CD4-positive, alpha-beta T cell (primary cell): Measurements from ENCODE around the gene UBALD2. TPM values are rescaled to one million over a fixed set of nuclear protein-coding genes. Genes with fewer than 3 reads are reported as not detected.

Source experiments
- ATAC-seq: fragments of 200-7000 bp; cut with Tn5 transposase; one replicate; pipeline ENCODE4 v1.10.0; 2022; ENCODE audit warnings: mild to moderate bottlenecking; ENCODE audit not compliant: poor library complexity
- CTCF ChIA-PET: fragments of 350-600 bp; sonication (Branson Sonifier 250); formaldehyde crosslinking; loops from one replicate; lab custom pipeline; 2021; ENCODE audit warnings: antibody characterized with exemption, inconsistent platforms; lab: Charles Lee
- POLR2A ChIA-PET: fragments of 350-600 bp; sonication (Branson Sonifier 250); formaldehyde crosslinking; loops from one replicate; lab custom pipeline; 2021; ENCODE audit warnings: antibody characterized with exemption, inconsistent platforms; lab: Charles Lee
- DNase-seq, 14 experiments: peaks; one replicate each; pipeline ENCODE4 v3.0.0-alpha.2; 2013 to 2020; ENCODE audit warnings: mixed read lengths in 2 of 14
- H3K27ac ChIP-seq, 2 donors: one replicate each; pipeline versions ENCODE4 v1.5.1 to v1.7.0; 2013; ENCODE audit warnings: low read length in 2 of 2, low read depth in 1 of 2, mild to moderate bottlenecking in 1 of 2
- H3K27me3 ChIP-seq, 2 experiments: 1 replicate in 1 of 2; 2 replicates in 1 of 2; pipeline versions ENCODE4 v1.6.1 to v1.7.0; 2013; ENCODE audit warnings: low read length in 2 of 2, control low read depth in 1 of 2, mild to moderate bottlenecking in 1 of 2, moderate library complexity in 1 of 2; ENCODE audit not compliant: insufficient read depth in 2 of 2, control insufficient read depth in 1 of 2
- H3K36me3 ChIP-seq: one replicate; pipeline ENCODE4 v1.6.1; 2013; ENCODE audit warnings: low read length, control low read depth; ENCODE audit not compliant: insufficient read depth
- H3K4me1 ChIP-seq: one replicate; pipeline ENCODE4 v1.6.1; 2013; ENCODE audit warnings: low read length, control low read depth; ENCODE audit not compliant: insufficient read depth
- H3K4me3 ChIP-seq: one replicate; pipeline ENCODE4 v1.5.1; 2013; ENCODE audit warnings: mild to moderate bottlenecking, low read length, moderate library complexity
- H3K9me3 ChIP-seq, 2 experiments: 1 replicate in 1 of 2; 2 replicates in 1 of 2; pipeline versions ENCODE4 v1.6.1 to v1.7.0; 2013; ENCODE audit warnings: low read length in 2 of 2, mild to moderate bottlenecking in 2 of 2, control low read depth in 1 of 2, moderate library complexity in 1 of 2; ENCODE audit not compliant: control insufficient read depth in 1 of 2, insufficient read depth in 1 of 2
- H3K27ac Mint-ChIP-seq: one replicate; pipeline ENCODE4 v1.8.0; 2020; ENCODE audit warnings: mixed read lengths
- H3K27me3 Mint-ChIP-seq: one replicate; pipeline ENCODE4 v1.8.0; 2021; ENCODE audit warnings: mixed read lengths
- H3K36me3 Mint-ChIP-seq: one replicate; pipeline ENCODE4 v1.8.0; 2021; ENCODE audit warnings: low read depth, mixed read lengths
- H3K4me1 Mint-ChIP-seq: one replicate; pipeline ENCODE4 v1.8.0; 2021; ENCODE audit warnings: low read depth, mixed read lengths
- H3K4me3 Mint-ChIP-seq: one replicate; pipeline ENCODE4 v1.8.0; 2020; ENCODE audit warnings: mild to moderate bottlenecking, mixed read lengths
- H3K9me3 Mint-ChIP-seq: one replicate; pipeline ENCODE4 v1.8.0; 2020; ENCODE audit warnings: mixed read lengths
- CTCF ChIP-seq: fragments of 200-600 bp; IDR thresholded peaks from one replicate; pipeline ENCODE4 v1.8.0; 2022; ENCODE audit warnings: antibody characterized with exemption, mild to moderate bottlenecking
- intact Hi-C, 2 experiments: fragments of 100-400 bp; cut with DNase I in 1 of 2; cut with micrococcal nuclease in 1 of 2; formaldehyde crosslinking; loops; one replicate each; pipeline versions ENCODE4 v1.15.1 to v1.9.0; 2023 to 2025; cut with DNase I, micrococcal nuclease
- total RNA-seq, 174 experiments: library from RNA in 2 of 174; stranded (reverse) in 2 of 174; gene quantifications; one replicate each; pipeline ENCODE4 v1.2.3 and lab custom pipeline; 2021 to 2026

Gene UBALD2
- total RNA-seq, 2 experiments from 2014 or later, result 253 to 265 TPM

DNA sequence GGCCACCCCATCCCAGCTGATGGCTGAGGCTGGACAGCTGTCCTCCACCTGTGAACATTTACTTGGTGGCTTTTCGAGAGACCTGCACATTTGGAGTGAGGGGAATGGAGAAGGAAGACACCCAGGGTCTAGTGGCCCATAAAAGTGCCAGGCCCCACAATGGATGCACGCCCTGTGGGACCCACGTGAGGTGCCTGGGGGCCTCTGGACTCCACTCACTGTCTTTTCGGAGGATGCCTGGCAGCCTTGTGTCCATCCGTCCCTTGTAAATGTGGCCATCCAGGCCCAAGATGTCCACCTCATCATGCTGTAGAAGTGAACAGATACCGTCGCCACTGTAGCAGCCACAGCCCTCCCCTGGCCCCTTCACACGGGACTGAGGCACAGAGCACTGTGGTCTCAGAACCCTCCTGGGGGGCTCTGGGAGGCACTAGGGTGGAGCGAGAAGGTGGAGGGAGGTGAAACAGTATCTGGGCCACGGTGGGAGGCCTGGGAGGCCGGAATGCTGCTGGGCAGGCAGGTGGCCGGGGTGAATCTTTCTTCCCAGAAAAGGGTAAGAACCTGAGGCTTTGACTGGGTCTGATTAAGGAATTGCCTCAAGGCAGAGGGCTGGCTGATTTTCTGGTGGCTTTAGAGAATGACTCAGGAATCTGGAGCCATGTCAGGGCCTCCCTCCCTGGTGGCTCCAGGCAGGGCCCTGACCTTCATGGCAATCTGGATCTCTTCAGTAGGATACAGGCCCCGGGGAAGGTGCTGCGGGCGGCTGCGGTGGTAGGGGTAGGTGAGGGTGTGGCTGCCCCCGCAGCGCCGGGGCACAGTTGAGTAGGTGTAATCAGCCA, 11.5 kb downstream of the UBALD2 start:
- H3K9me3 ChIP-seq, result no peaks in the 10 kb centered on the region
- intact Hi-C loops, result loop anchor here in 1 of 2 experiments (5.0 kb wide), 1 partner anchor 369 kb away; no protein-coding TSS in a partner anchor
- Mint-ChIP-seq H3K9me3 (no peaks in the 10 kb centered on the region), H3K27ac (peak overlapping the region; percentile 24), H3K4me3 (no peak overlapping the region), H3K27me3 (no peaks in the 10 kb centered on the region), H3K4me1 (peaks cover 30% of the 10 kb centered on the region), H3K36me3 (peaks cover 4% of the 10 kb centered on the region)
- ChIA-PET CTCF (no interaction called here), POLR2A (interaction anchor here (1.5 kb wide), 1 partner anchor 97 kb away, joined by 6 read pairs; no protein-coding TSS in a partner anchor)
- peaks cover 56% of the 10 kb centered on the region for H3K4me1 ChIP-seq
- H3K4me3 ChIP-seq, result no peak overlapping the region
- ATAC-seq, result no peak
- TF ChIP-seq CTCF, result no peak
- no peaks in the 10 kb centered on the region for H3K27me3 ChIP-seq
- H3K36me3 ChIP-seq, result no peaks in the 10 kb centered on the region
- no peak for DNase-seq
- H3K27ac ChIP-seq, result no peak overlapping the region

- Mint-ChIP-seq H3K4me3 (peak overlapping the region; percentile 44), H3K36me3 (peaks cover 4% of the 10 kb centered on the region), H3K27me3 (no peaks in the 10 kb centered on the region), H3K27ac (no peak overlapping the region), H3K9me3 (no peaks in the 10 kb centered on the region), H3K4me1 (peaks cover 25% of the 10 kb centered on the region)
- ChIA-PET POLR2A (interaction anchor here (1.3 kb wide), 1 partner anchor 159 kb away, joined by 3 read pairs; no protein-coding TSS in a partner anchor), CTCF (interaction anchor here (2.5 to 5.2 kb wide), 2 partner anchors 97 to 155 kb away, joined by 38 to 130 read pairs; no protein-coding TSS in a partner anchor)
- DNase-seq, result no peak
- no peaks in the 10 kb centered on the region for H3K36me3 ChIP-seq
- H3K9me3 ChIP-seq, result no peaks in the 10 kb centered on the region
- peaks cover 47% of the 10 kb centered on the region for H3K4me1 ChIP-seq
- H3K27ac ChIP-seq, result no peak overlapping the region
- no peak for ATAC-seq
- H3K27me3 ChIP-seq, result no peaks in the 10 kb centered on the region
- TF ChIP-seq CTCF, result no peak
- intact Hi-C loops, result loop anchor here in 1 of 2 experiments (5.0 kb wide), 1 partner anchor 370 kb away; no protein-coding TSS in a partner anchor
- no peak overlapping the region for H3K4me3 ChIP-seq
Measured at GRCh38 chr17:76277300-76278267, 12.4 kb downstream of the UBALD2 start.
